Effector memory CD4-positive, alpha-beta T cell (primary cell): Measurements from ENCODE around the gene IQGAP1.
"Not testable (repeated sequence)": the region's sequence is repeated elsewhere in the genome, so short reads cannot be mapped to it uniquely, and the experiment has no call there.

Experiments used
- DNase-seq, 3 donors: peaks; one replicate each; pipeline ENCODE4 v3.0.0-alpha.2; 2020
- H3K27ac ChIP-seq: 2 replicates; pipeline ENCODE4 v1.7.0; 2013; ENCODE audit warnings: mild to moderate bottlenecking, low read length, moderate library complexity; ENCODE audit not compliant: insufficient read depth, poor library complexity, severe bottlenecking
- H3K27me3 ChIP-seq: replicated peaks from 2 replicates; pipeline ENCODE4 v1.7.0; 2013; ENCODE audit warnings: mild to moderate bottlenecking, low read length; ENCODE audit not compliant: insufficient read depth, control insufficient read depth, poor library complexity, severe bottlenecking
- H3K36me3 ChIP-seq: 2 replicates; pipeline ENCODE4 v1.7.0; 2013; ENCODE audit warnings: mild to moderate bottlenecking, low read length, moderate library complexity; ENCODE audit not compliant: control insufficient read depth, insufficient read depth
- H3K4me1 ChIP-seq: 2 replicates; pipeline ENCODE4 v1.7.0; 2013; ENCODE audit warnings: low read length, mild to moderate bottlenecking; ENCODE audit not compliant: control insufficient read depth, insufficient read depth, poor library complexity, severe bottlenecking
- H3K4me3 ChIP-seq: 2 replicates; pipeline ENCODE4 v1.7.0; 2013; ENCODE audit warnings: low read length, low read depth, mild to moderate bottlenecking; ENCODE audit not compliant: insufficient read depth, poor library complexity, severe bottlenecking
- H3K9me3 ChIP-seq: 2 replicates; pipeline ENCODE4 v1.7.0; 2013; ENCODE audit warnings: mild to moderate bottlenecking, low read length, moderate library complexity; ENCODE audit not compliant: control insufficient read depth
- total RNA-seq, 3 donors: gene quantifications; one replicate each; lab custom pipeline; 2026; lab: John Stamatoyannopoulos, UW

IQGAP1 gene, protein sequence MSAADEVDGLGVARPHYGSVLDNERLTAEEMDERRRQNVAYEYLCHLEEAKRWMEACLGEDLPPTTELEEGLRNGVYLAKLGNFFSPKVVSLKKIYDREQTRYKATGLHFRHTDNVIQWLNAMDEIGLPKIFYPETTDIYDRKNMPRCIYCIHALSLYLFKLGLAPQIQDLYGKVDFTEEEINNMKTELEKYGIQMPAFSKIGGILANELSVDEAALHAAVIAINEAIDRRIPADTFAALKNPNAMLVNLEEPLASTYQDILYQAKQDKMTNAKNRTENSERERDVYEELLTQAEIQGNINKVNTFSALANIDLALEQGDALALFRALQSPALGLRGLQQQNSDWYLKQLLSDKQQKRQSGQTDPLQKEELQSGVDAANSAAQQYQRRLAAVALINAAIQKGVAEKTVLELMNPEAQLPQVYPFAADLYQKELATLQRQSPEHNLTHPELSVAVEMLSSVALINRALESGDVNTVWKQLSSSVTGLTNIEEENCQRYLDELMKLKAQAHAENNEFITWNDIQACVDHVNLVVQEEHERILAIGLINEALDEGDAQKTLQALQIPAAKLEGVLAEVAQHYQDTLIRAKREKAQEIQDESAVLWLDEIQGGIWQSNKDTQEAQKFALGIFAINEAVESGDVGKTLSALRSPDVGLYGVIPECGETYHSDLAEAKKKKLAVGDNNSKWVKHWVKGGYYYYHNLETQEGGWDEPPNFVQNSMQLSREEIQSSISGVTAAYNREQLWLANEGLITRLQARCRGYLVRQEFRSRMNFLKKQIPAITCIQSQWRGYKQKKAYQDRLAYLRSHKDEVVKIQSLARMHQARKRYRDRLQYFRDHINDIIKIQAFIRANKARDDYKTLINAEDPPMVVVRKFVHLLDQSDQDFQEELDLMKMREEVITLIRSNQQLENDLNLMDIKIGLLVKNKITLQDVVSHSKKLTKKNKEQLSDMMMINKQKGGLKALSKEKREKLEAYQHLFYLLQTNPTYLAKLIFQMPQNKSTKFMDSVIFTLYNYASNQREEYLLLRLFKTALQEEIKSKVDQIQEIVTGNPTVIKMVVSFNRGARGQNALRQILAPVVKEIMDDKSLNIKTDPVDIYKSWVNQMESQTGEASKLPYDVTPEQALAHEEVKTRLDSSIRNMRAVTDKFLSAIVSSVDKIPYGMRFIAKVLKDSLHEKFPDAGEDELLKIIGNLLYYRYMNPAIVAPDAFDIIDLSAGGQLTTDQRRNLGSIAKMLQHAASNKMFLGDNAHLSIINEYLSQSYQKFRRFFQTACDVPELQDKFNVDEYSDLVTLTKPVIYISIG (N-terminal part only)
- 428 to 465 (median 430) reads per million in 3 donors for total RNA-seq

DNA sequence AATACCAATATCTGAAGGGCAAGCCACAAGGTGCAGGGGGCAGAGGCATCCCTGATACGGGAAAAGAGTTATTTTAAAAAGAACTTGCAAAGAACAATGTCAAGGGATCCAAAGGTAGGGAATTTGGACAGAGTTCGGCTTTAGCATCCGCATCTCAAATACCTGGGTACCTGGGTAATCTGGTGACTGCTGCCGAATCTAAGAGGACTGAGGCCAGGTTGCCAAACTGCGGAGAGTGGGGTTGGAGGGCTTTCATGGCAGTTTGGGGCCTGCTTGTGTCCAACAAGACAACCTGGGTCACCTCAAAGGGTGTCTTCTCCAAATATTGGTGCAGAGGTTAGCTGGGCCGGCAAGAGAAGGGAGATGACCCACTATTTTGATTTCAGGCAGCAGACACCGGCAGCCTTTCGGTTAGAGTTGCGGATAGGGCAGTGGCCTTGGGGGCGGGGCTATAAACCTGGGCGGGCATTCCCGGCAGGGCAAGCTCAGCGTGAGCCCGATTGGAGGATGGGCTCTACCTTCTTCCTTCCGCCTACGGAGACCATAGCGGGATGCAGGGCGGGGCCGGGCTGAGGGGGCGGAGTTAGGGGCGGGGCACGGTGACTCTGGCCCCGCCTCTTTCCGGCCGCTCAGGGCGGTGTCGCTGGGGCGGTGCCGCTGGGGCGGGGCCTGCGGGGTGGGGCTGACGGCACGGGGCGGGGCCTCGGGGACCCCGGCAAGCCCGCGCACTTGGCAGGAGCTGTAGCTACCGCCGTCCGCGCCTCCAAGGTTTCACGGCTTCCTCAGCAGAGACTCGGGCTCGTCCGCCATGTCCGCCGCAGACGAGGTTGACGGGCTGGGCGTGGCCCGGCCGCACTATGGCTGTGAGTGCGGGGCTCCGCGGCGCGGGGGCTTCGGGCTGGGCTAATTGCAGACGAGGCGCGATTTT, at the start of gene IQGAP1:
TSS of gene IQGAP1 (plus strand) at position 709 of the 928 bp plus-strand sequence. CDS start at position 809, 100 bp downstream.
- H3K36me3 ChIP-seq: peaks cover 4% of the 10 kb centered on the region
- peaks cover 16% of the 10 kb centered on the region for H3K4me1 ChIP-seq
- peak within 1 kb of the TSS; percentile 88 for H3K4me3 ChIP-seq
- H3K27ac ChIP-seq: peak within 1 kb of the TSS; percentile 84
- H3K27me3 ChIP-seq: no peaks in the 10 kb centered on the region
- no peaks in the 10 kb centered on the region for H3K9me3 ChIP-seq
- DNase-seq: peak; percentile 93 to 94 (median 94)

DNA sequence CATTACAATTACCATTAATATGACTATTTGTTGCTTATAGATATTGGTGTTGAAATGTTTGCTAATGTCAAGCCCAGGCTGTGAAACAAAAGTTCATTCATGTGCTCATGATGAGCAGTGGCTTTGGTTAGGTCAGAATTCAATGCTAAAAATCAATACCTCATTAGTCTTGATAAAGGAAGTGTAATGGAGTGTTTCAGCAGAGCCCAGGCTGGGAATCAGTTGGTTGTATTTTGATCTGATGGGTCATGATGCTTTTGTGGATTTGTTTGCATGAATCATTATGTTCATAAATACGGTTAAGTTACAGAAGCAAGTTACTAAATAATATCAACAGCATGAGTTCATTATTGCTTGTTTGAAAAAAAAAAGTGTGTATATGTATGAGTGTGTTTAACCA, 49.5 kb upstream of the IQGAP1 start:
- Histone ChIP-seq H3K27ac (no peak overlapping the region), H3K4me3 (no peak overlapping the region), H3K9me3 (no peaks in the 10 kb centered on the region), H3K36me3 (no peaks in the 10 kb centered on the region), H3K27me3 (no peaks in the 10 kb centered on the region), H3K4me1 (no peaks in the 10 kb centered on the region)
- DNase-seq: no peak

DNA sequence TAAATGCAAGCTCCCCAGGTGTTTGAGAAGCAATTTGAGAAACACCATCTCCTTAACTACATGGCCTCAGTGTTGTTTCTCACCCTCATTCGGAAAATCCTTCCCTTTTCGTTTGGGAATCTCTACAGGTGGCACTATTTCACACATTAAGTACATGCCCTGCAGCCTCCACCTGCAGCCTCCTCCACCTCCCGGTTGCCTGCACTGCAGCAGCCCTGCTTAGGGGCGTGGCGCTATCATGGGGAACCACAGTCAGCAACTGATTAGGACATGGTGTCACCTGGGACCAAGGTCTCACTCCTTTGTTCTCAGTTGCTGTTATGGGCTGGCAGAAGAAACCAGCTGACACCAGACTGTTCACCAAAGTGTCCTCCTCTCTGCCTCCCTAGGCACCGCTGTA, 47.7 kb upstream of the IQGAP1 start:
- no peak overlapping the region for H3K27ac ChIP-seq
- no peak overlapping the region for H3K4me3 ChIP-seq
- H3K36me3 ChIP-seq: no peaks in the 10 kb centered on the region
- H3K27me3 ChIP-seq: no peaks in the 10 kb centered on the region
- H3K4me1 ChIP-seq: no peaks in the 10 kb centered on the region
- DNase-seq: no peak
- no peaks in the 10 kb centered on the region for H3K9me3 ChIP-seq

DNA sequence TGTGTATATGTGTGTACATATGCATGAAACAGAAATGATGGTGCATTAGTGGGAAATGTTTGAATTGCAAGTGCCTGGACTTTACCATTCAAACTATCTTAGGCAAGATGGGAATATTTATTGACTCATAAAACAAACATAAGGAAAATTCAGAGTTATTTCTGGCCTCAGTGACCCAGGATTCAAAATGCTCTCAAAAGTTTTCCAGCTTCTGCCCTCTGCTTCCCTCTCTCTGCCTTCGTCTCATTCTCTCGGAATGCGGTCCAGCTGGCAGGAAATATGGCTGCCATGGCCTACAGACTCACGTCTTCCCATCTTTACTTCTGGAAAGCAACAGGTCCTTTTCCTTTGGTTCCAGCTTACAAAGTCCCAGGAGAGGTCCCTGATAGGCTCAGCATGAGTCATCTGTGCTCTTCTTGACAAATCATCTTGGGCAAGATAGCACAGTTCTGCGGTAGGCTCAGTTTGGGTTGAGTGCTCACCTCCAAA, 44.7 kb upstream of the IQGAP1 start:
- Histone ChIP-seq H3K27me3 (no peaks in the 10 kb centered on the region), H3K36me3 (no peaks in the 10 kb centered on the region), H3K4me1 (no peaks in the 10 kb centered on the region), H3K9me3 (no peaks in the 10 kb centered on the region), H3K4me3 (no peak overlapping the region), H3K27ac (no peak overlapping the region)
- DNase-seq: no peak

DNA sequence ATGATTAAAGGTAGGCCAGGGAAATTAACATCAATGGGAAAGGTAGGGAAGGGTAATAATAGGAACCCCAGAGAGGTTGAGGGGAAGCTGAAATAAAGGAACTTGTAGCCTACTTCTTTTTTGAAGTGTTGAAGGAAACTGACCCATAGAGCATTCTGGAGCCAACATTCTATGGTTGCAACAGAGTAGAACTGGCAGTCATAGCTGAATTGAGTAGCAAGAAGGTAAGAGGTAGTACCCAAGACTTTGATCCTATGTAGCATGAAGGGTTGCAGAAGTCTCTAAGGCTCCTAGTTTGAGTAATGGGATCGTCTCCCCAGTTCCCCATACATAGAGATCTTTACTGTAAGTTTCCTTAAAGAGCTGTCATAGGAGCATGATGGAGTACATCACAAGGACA, 43.4 kb upstream of the IQGAP1 start:
- H3K27ac ChIP-seq: no peak overlapping the region
- no peaks in the 10 kb centered on the region for H3K36me3 ChIP-seq
- H3K9me3 ChIP-seq: no peaks in the 10 kb centered on the region
- DNase-seq: no peak
- no peaks in the 10 kb centered on the region for H3K27me3 ChIP-seq
- H3K4me3 ChIP-seq: no peak overlapping the region
- no peaks in the 10 kb centered on the region for H3K4me1 ChIP-seq

DNA sequence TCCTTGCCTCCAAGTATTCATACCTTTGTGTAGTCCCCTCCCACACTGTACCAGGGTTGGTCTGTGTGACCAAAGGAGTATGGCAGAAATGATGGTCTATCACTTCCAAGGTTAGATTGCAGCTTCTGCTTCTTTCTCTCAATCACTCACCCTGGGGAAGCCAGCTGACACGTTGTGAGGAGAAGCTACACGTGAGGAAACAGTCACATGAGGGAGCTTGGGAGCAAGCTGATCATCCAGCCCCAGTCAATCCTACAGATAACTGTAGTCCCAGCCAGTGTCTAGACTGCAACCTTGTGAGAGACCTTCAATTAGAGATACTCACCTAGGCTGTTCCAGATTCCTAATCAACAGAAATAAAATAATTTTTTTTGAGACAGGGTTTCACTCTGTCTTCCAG, 42.2 kb upstream of the IQGAP1 start:
- Histone ChIP-seq H3K27ac (no peak overlapping the region), H3K27me3 (no peaks in the 10 kb centered on the region), H3K36me3 (no peaks in the 10 kb centered on the region), H3K9me3 (no peaks in the 10 kb centered on the region), H3K4me1 (no peaks in the 10 kb centered on the region), H3K4me3 (no peak overlapping the region)
- DNase-seq: no peak

DNA sequence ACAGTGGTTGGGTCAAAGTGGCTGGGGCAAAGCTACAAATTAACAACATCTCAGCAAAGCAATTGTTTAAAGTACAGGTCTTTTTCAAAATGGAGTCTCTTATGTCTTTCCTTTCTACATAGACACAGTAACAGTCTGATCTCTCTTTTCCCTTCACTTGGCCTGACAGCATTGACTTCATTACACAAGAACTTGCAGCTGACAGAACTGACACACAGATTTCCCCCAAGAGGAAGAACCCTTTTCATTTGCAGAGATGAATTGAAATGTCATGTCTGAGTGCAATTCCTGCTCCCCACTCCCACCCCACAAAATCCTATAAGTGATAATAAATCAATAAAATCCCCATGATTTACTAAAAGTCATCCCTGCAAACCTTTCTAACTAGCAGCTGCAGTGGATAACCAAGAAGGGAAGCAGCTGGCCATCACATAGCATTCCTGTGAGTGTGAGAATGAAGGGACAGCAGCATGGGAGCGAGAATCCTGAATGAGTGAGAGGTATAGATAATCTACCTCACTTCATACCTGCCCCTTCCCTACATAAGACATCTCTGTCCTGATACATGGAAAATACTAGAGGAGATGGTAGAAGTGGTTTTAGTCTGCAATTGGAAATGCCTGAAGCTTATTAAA, 40.5 kb upstream of the IQGAP1 start:
- H3K9me3 ChIP-seq, H3K36me3 ChIP-seq, H3K4me3 ChIP-seq, H3K27ac ChIP-seq, H3K27me3 ChIP-seq, DNase-seq: not testable (repeated sequence)
- peaks cover 11% of the 10 kb centered on the region for H3K4me1 ChIP-seq

DNA sequence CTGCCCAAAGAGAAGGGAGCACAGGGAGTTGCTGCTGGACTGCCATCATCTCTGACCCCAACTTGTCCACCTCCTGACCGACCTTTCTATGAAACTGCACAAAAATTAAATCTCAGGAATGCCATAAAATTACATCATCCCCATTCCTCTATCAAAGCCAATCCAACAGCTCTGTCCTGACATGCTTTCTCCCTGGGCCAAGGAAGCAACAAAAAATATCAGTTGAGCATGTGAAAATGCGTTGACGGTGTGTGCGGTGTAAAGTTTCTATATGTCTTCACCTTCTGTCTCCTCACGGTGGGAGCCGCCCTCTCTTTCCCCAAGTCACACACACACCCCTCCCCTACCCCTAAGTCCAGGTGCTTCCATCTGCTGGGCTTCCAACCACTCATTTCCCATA, 39.6 kb upstream of the IQGAP1 start:
- Histone ChIP-seq H3K27me3 (no peaks in the 10 kb centered on the region), H3K27ac (no peak overlapping the region), H3K9me3 (no peaks in the 10 kb centered on the region), H3K4me3 (no peak overlapping the region), H3K36me3 (no peaks in the 10 kb centered on the region), H3K4me1 (peaks cover 15% of the 10 kb centered on the region)
- DNase-seq: no peak
